HL-60 (cell line): ENCODE measurements around the gene RDH8.

Experiments used
- GABPA ChIP-seq: IDR thresholded peaks from 2 replicates; pipeline ENCODE4 v1.6.1; 2012; ENCODE audit warnings: low read depth
- POLR2AphosphoS5 ChIP-seq: IDR thresholded peaks from 2 replicates; pipeline ENCODE4 v1.6.1; 2012; ENCODE audit warnings: low read depth
- TF ChIP-seq, protein P1 (sequence below): IDR thresholded peaks from one replicate; pipeline ENCODE4 v1.5.1; 2011; ENCODE audit warnings: low read length, control low read depth, inconsistent platforms; ENCODE audit not compliant: insufficient read depth
- TF ChIP-seq, protein P2 (sequence below): IDR thresholded peaks from 2 replicates; pipeline ENCODE4 v1.6.1; 2012; ENCODE audit warnings: low read depth; ENCODE audit not compliant: insufficient replicate concordance

DNA sequence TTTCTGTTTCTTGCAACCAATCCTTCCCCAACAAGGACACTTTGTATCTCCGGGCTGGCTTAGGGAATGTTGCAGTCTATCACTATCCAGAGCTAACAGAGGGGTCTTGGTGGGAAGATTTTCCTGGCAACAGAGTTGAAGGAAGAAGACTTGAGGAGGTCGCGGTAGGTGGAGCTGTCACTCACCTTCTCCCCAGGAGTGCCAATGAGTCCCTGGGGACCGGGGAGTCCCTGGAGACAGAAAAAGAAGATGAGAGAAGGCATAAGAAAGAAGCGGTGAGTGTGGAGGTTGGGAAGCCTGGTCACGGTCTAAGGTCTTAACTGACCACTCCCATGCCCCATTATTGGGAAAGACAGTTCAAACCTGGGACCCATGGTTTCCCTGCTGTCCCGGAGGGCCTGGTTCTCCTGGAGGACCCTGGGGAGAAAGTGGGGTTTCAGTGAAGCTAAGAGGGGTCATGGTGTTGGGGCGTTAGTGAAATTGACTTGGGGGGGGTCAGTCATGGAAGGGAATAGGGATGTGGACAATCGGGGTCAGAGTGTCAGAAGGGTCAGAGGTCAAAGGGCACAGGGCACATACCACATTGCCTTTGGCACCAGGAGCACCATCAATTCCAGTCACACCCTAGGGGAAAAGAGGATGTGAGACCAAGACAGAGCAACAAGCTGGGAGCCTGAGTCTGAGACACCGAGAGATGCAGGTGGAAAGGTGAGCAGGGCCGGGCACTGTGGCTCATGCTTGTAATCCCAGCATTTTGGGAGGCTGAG, 21.7 kb upstream of the RDH8 start:
- TF ChIP-seq, protein P1, sequence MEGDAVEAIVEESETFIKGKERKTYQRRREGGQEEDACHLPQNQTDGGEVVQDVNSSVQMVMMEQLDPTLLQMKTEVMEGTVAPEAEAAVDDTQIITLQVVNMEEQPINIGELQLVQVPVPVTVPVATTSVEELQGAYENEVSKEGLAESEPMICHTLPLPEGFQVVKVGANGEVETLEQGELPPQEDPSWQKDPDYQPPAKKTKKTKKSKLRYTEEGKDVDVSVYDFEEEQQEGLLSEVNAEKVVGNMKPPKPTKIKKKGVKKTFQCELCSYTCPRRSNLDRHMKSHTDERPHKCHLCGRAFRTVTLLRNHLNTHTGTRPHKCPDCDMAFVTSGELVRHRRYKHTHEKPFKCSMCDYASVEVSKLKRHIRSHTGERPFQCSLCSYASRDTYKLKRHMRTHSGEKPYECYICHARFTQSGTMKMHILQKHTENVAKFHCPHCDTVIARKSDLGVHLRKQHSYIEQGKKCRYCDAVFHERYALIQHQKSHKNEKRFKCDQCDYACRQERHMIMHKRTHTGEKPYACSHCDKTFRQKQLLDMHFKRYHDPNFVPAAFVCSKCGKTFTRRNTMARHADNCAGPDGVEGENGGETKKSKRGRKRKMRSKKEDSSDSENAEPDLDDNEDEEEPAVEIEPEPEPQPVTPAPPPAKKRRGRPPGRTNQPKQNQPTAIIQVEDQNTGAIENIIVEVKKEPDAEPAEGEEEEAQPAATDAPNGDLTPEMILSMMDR, result no peak
- TF ChIP-seq, protein P2, sequence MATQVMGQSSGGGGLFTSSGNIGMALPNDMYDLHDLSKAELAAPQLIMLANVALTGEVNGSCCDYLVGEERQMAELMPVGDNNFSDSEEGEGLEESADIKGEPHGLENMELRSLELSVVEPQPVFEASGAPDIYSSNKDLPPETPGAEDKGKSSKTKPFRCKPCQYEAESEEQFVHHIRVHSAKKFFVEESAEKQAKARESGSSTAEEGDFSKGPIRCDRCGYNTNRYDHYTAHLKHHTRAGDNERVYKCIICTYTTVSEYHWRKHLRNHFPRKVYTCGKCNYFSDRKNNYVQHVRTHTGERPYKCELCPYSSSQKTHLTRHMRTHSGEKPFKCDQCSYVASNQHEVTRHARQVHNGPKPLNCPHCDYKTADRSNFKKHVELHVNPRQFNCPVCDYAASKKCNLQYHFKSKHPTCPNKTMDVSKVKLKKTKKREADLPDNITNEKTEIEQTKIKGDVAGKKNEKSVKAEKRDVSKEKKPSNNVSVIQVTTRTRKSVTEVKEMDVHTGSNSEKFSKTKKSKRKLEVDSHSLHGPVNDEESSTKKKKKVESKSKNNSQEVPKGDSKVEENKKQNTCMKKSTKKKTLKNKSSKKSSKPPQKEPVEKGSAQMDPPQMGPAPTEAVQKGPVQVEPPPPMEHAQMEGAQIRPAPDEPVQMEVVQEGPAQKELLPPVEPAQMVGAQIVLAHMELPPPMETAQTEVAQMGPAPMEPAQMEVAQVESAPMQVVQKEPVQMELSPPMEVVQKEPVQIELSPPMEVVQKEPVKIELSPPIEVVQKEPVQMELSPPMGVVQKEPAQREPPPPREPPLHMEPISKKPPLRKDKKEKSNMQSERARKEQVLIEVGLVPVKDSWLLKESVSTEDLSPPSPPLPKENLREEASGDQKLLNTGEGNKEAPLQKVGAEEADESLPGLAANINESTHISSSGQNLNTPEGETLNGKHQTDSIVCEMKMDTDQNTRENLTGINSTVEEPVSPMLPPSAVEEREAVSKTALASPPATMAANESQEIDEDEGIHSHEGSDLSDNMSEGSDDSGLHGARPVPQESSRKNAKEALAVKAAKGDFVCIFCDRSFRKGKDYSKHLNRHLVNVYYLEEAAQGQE, result no peak
- TF ChIP-seq POLR2AphosphoS5 (no peak), GABPA (no peak)
